Glutamatergic neuron (in vitro differentiated cells): ENCODE data around the gene ZNF320. TPM values are rescaled to one million over a fixed set of nuclear protein-coding genes. Genes with fewer than 3 reads are reported as not detected.
"Not testable (repeated sequence)": the region's sequence is repeated elsewhere in the genome, so short reads cannot be mapped to it uniquely, and the experiment has no call there.

Experiments
- DNase-seq: peaks from one replicate; pipeline ENCODE4 v3.0.0; 2022
- H3K27ac Mint-ChIP-seq: one replicate; pipeline ENCODE4 v1.8.0; 2020; ENCODE audit warnings: mild to moderate bottlenecking, mixed read lengths, inconsistent platforms; ENCODE audit not compliant: unreplicated experiment
- H3K27me3 Mint-ChIP-seq: one replicate; pipeline ENCODE4 v1.8.0; 2020; ENCODE audit warnings: mild to moderate bottlenecking, moderate library complexity, mixed read lengths, inconsistent platforms; ENCODE audit not compliant: unreplicated experiment
- H3K36me3 Mint-ChIP-seq: one replicate; pipeline ENCODE4 v1.8.0; 2020; ENCODE audit warnings: mild to moderate bottlenecking, mixed read lengths, inconsistent platforms; ENCODE audit not compliant: unreplicated experiment
- H3K4me1 Mint-ChIP-seq: one replicate; pipeline ENCODE4 v1.8.0; 2020; ENCODE audit warnings: mild to moderate bottlenecking, low read depth, mixed read lengths, inconsistent platforms; ENCODE audit not compliant: unreplicated experiment
- H3K4me3 Mint-ChIP-seq: one replicate; pipeline ENCODE4 v1.8.0; 2020; ENCODE audit warnings: mild to moderate bottlenecking, mixed read lengths, inconsistent platforms; ENCODE audit not compliant: unreplicated experiment
- H3K9me3 Mint-ChIP-seq: one replicate; pipeline ENCODE4 v1.8.0; 2020; ENCODE audit warnings: mild to moderate bottlenecking, moderate library complexity, mixed read lengths, inconsistent platforms; ENCODE audit not compliant: unreplicated experiment
- total RNA-seq: library from RNA; stranded (reverse); fragmentation: NEBNext Ultra II Directional; extraction: Animal tissue kit (Norgen Biotek cat#: 25700); gene quantifications from one replicate; pipeline ENCODE4 v1.2.1, GENCODE V29; 2021; ENCODE audit not compliant: unreplicated experiment
- TF ChIP-seq, protein P1 (sequence below): fragments of 200-600 bp; sonication (generic); IDR thresholded peaks from one replicate; pipeline ENCODE4 v1.5.0; 2021; ENCODE audit not compliant: partially characterized antibody, unreplicated experiment

The ZNF320 gene
- total RNA-seq, 1 donor from 2014 or later, result 57.6 TPM

DNA sequence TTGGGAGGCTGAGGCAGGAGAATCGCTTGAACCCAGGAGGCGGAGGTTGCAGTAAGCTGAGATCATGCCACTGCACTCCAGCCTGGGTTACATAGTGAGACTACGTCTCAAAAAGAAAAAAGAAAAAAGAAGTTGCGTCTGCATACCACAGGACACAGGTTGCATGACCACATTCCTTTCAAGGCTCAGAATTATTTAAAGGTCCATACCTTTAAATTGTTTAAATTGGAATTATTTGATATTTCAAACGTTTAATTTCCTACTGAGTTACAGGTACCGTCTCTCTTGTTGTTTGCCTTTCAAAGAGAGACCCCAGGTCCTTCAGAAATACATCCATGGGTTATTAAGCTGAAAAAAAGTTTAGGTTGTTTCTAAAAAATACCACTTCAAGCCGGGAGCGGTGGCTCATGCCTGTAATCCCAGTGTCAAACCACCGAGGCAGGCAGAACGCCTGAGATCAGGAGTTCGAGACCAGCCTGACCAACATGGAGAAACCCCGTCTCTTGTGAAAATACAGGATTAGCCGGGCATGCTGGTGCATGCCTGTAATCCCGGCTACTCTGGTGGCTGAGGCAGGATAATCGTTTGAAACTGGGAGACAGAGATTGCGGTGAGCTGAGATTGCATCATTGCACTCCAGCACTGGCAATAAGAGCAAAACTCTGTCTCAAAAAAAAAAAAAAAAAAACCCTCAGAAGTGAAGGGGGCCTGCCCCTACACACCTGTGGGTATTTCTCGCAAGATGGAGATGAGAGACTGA, 46.6 kb upstream of the ZNF320 start:
- H3K9me3 Mint-ChIP-seq, result peaks cover 21% of the 10 kb centered on the region
- peaks cover 9% of the 10 kb centered on the region for H3K36me3 Mint-ChIP-seq
- peaks cover 5% of the 10 kb centered on the region for H3K27me3 Mint-ChIP-seq
- TF ChIP-seq, protein P1, sequence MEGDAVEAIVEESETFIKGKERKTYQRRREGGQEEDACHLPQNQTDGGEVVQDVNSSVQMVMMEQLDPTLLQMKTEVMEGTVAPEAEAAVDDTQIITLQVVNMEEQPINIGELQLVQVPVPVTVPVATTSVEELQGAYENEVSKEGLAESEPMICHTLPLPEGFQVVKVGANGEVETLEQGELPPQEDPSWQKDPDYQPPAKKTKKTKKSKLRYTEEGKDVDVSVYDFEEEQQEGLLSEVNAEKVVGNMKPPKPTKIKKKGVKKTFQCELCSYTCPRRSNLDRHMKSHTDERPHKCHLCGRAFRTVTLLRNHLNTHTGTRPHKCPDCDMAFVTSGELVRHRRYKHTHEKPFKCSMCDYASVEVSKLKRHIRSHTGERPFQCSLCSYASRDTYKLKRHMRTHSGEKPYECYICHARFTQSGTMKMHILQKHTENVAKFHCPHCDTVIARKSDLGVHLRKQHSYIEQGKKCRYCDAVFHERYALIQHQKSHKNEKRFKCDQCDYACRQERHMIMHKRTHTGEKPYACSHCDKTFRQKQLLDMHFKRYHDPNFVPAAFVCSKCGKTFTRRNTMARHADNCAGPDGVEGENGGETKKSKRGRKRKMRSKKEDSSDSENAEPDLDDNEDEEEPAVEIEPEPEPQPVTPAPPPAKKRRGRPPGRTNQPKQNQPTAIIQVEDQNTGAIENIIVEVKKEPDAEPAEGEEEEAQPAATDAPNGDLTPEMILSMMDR, result no peak
- DNase-seq, result no peak
- no peak overlapping the region for H3K4me3 Mint-ChIP-seq
- peaks cover 6% of the 10 kb centered on the region for H3K4me1 Mint-ChIP-seq
- no peak overlapping the region for H3K27ac Mint-ChIP-seq

DNA sequence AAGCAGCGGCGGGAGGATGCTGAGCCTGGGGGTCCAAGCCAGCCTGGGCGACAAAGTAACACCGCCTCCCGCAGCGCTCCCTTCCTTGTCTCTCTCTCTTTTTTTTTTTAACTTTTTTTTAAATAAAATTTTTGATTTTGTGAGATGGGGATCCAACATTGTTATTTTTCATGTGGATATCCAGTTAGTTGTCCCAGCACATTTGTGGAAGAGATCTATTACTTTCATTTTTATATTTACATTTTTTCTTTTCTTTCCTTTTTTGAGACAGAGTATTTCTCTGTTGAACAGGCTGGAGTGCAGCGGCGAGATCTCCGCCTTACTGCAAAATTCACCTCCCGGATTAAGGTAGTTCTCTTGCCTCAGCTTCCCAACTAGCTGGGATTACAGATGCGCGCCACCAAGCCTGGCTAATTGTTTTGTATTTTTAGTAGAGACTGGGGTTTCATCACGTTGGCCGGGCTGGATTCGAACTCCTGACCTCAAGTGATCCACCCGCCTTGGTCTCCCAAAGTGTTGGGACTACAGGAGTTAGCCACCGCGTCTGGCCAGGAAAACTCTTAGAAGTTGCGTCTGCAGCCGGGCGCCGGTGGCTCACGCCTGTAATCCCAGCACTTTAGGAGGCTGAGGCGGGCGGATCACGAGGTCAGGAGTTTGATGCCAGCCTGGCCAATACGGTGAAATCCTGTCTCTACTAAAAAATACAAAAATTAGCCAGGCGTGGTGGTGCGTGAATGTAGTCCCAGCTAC, 45.9 kb upstream of the ZNF320 start:
- peaks cover 21% of the 10 kb centered on the region for H3K9me3 Mint-ChIP-seq
- peak overlapping the region; percentile 99 for H3K4me3 Mint-ChIP-seq
- H3K4me1 Mint-ChIP-seq, result peaks cover 6% of the 10 kb centered on the region
- TF ChIP-seq, protein P1, result no peak
- peaks cover 8% of the 10 kb centered on the region for H3K36me3 Mint-ChIP-seq
- H3K27ac Mint-ChIP-seq, result peak overlapping the region; percentile 38
- no peak for DNase-seq
- peaks cover 5% of the 10 kb centered on the region for H3K27me3 Mint-ChIP-seq

DNA sequence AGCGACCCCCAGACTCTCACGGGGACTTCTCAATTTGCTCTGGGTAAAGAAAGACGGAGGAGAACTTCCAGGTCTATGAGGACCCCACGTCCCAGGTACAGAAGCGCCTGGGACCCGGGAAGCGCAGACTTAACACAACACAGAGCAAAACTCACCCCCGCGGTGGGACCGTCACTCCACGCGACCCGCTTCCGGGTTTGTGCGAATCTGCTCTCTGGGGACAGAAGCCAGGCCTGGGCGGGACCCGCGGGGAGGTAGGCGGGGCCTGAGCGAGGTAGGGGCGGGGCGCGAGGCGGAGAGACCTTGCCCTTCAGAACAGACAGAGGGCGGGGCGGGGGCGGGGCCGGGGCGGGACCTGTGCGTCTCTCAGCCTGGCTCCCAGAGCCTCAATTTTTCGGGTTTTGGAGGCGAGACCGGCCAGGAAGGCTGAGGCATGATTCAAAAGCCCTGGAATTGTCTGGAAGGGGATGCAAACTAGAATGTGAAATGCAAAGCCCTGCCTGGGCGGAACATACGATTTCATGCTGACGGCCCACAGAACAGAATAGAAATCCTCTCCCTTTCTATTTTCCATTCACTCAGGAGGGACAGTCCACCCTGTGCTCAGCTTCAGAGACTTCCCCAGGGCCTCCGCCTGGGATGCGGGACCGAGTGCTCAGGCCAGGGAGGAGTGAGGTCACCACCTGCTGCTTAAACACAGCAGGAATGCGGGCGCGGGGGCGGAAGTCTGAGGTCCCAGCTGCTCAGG, 45.1 kb upstream of the ZNF320 start:
- peaks cover 5% of the 10 kb centered on the region for H3K27me3 Mint-ChIP-seq
- TF ChIP-seq, protein P1, result no peak
- peak; percentile 92 for DNase-seq
- peak overlapping the region; percentile 81 for H3K27ac Mint-ChIP-seq
- H3K4me3 Mint-ChIP-seq, result peak overlapping the region; percentile 99
- peaks cover 6% of the 10 kb centered on the region for H3K4me1 Mint-ChIP-seq
- peaks cover 17% of the 10 kb centered on the region for H3K9me3 Mint-ChIP-seq
- H3K36me3 Mint-ChIP-seq, result peaks cover 3% of the 10 kb centered on the region

DNA sequence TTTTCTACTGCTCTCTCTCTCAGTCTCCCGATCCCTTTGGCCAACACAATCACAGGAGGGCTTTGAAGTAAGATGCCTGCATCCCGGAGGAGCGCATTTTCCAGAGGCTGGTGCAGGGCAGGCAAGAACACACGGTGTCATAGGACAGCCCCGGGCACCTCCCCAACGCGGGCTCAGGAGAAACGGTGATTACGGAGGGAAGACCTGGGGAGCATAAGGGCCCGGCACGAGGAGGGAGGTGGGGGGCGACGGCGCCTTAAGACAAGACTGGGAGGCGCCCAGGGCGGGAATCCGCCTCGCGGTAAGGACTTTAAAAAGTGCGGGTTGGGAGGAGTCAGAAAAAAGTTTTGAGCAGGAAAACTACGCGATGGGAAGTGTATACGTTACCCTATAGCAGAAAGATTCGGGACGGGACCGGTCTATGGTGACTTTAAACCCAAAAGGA, 44.5 kb upstream of the ZNF320 start:
- H3K27ac Mint-ChIP-seq, result peak overlapping the region; percentile 81
- H3K4me1 Mint-ChIP-seq, result peaks cover 6% of the 10 kb centered on the region
- peak; percentile 30 for DNase-seq
- H3K4me3 Mint-ChIP-seq, result peak overlapping the region; percentile 99
- H3K36me3 Mint-ChIP-seq, result no peaks in the 10 kb centered on the region
- H3K9me3 Mint-ChIP-seq, result peaks cover 12% of the 10 kb centered on the region
- H3K27me3 Mint-ChIP-seq, result peaks cover 5% of the 10 kb centered on the region
- TF ChIP-seq, protein P1, result no peak

DNA sequence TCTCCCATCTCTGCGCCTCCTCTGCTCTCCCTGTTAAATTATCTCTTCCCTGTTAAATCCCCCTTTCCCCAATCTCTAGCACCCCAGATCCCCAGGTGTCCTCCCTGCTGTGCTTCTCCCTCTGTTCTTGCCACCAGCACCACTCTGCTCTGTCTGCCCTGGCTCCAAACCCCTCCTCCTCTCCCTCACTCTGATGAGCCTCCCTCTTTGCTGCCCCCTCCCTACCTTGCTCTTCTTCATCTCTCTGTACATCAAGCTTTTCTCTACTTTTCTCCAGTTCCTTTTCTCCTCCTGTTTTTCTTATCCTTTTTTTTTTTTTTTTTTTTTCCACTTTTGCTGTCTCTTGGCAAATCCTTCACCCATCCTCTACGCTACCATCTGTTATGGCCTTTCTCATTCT, 44.1 kb upstream of the ZNF320 start:
- DNase-seq, H3K36me3 Mint-ChIP-seq, H3K27me3 Mint-ChIP-seq, H3K4me1 Mint-ChIP-seq: not testable (repeated sequence)
- Mint-ChIP-seq H3K9me3 (peaks cover 11% of the 10 kb centered on the region), H3K4me3 (peak overlapping the region; percentile 99), H3K27ac (peak overlapping the region; percentile 81)

DNA sequence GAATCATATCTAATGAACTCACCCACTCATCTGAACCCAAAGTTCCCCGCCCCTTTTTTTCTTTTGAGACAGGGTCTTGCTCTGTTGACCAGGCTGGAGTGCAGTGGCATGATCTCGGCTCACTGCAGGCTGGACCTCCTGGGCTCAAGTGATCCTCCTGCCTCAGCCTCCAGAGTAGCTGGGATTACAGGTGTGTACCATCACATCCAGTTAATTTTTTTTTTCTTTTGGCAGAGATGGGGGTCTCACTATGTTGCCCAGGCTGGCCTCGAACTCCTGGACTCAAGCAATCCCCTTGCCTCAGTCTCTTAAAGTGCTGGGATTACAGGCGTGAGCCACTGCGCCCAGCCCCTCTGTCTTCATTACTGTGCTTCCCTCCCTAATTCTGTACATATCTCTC, 43.5 kb upstream of the ZNF320 start:
- not testable (repeated sequence) for DNase-seq, H3K4me1 Mint-ChIP-seq, H3K27me3 Mint-ChIP-seq, H3K4me3 Mint-ChIP-seq, H3K36me3 Mint-ChIP-seq, H3K27ac Mint-ChIP-seq, H3K9me3 Mint-ChIP-seq
